ENCODE results near the gene TFG. TPM values are rescaled to one million over a fixed set of nuclear protein-coding genes. Genes with fewer than 3 reads are reported as not detected.

The TFG gene
- total and polyA plus RNA-seq, 4 donors: 46.3 to 120 (median 104) TPM

DNA sequence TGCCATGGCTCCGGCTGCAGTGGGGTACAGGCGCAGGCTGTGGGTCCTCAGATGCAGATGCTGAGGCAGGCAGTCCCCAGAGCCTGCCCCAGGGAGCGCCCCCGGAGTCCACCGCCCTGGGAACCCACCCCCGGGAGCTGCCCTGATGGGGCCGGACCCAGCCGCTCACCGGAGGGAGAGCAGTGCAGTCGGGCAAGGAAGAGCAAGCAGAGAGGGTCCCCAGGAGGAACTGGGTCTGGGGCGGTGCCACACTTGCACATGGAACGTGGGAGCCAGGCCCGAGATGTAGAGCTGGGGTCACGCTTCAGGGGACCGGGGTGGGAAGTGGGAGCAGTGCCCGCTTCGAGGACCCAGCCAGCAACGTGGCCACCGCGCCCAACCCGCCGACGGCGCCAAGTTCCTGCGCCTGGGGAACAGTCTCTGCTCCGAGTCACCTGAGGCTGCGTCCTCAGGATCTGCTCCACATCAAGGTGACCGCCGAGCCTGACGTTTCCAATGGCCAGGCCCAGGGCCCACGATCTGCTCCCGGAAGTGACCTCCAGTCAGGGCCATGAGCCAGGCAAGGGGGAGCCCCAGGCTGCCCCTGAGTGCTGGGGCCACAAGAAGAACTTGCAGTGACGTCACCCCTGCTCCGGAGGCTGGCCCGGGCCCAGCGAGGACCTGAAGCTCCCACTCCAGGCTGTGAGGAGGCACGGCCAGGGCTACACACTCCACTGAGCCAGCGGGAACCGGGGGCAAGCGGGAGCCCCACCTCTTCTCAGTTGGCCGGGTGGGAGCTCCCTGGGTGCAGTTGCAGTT, 27.0 kb upstream of the TFG start:
- H3K36me3 ChIP-seq (ENCODE audit: control insufficient read depth, insufficient read depth, low read length): no peaks in the 10 kb centered on the region
- no peaks in the 10 kb centered on the region for H3K9me3 ChIP-seq (ENCODE audit: control insufficient read depth, insufficient read depth, low read length)
- no peaks in the 10 kb centered on the region for H3K4me1 ChIP-seq (ENCODE audit: control insufficient read depth, insufficient read depth, low read length)
- H3K27ac ChIP-seq (ENCODE audit: low read depth, low read length): no peak overlapping the region
- DNase-seq (ENCODE audit: low read depth in 4 of 6, low spot score in 6 of 6): no peak
- no peak overlapping the region for H3K4me3 ChIP-seq (ENCODE audit: low read depth, low read length)
- 78% methylated on average over 41 of the region's 41 CpGs for WGBS (ENCODE audit: insufficient coverage)
- no peaks in the 10 kb centered on the region for H3K27me3 ChIP-seq (ENCODE audit: control insufficient read depth, insufficient read depth, low read length)

DNA sequence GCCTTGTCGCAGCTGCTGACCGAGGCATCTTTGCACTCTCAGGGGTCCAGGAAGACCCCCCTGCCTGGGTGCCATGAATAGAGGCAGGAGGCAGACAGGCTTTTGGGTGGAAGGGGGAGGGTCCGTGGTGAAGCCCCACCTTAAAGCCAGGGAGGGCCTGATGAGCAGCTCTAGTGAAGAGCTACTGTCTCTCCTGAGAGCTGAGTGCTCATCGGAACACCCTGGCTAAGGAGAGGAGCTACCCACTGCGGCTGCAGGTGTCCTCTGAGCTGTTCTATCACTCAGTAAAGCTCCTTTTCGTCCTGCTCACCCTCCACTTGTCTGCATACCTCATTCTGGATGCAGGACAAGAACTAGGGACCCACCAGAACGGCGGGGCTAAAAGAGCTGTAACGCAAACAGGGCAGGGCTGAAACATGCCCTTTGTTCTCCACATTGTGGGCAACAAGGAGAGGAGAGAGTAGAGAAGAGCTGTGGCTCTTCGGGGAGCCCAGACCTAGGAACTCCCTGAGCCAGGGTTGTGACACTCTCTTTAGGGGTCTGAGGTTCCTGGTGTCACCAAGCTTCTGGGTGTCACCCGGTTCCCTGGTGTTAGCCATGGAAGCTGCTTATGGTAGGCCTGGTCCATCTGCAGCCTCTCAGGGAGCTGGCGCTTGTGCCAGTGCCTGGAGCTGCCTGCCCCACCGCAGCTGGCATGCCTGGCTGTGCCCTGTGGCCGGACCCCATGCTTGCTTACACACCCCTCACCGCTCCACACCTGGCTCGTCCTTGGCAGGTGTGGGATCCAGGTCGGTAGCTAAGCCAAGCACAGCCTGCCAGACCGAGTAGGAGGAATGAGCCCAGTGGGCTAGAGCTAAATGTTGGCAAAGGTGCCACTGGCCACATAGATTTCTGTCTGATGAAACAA, 26.2 kb upstream of the TFG start:
- H3K27me3 ChIP-seq (ENCODE audit: control insufficient read depth, insufficient read depth, low read length): no peaks in the 10 kb centered on the region
- H3K27ac ChIP-seq (ENCODE audit: low read depth, low read length): no peak overlapping the region
- no peaks in the 10 kb centered on the region for H3K9me3 ChIP-seq (ENCODE audit: control insufficient read depth, insufficient read depth, low read length)
- no peaks in the 10 kb centered on the region for H3K4me1 ChIP-seq (ENCODE audit: control insufficient read depth, insufficient read depth, low read length)
- no peaks in the 10 kb centered on the region for H3K36me3 ChIP-seq (ENCODE audit: control insufficient read depth, insufficient read depth, low read length)
- no peak for DNase-seq (ENCODE audit: low read depth in 4 of 6, low spot score in 6 of 6)
- H3K4me3 ChIP-seq (ENCODE audit: low read depth, low read length): no peak overlapping the region
- 76% methylated on average over 13 of the region's 18 CpGs for WGBS (ENCODE audit: insufficient coverage)

DNA sequence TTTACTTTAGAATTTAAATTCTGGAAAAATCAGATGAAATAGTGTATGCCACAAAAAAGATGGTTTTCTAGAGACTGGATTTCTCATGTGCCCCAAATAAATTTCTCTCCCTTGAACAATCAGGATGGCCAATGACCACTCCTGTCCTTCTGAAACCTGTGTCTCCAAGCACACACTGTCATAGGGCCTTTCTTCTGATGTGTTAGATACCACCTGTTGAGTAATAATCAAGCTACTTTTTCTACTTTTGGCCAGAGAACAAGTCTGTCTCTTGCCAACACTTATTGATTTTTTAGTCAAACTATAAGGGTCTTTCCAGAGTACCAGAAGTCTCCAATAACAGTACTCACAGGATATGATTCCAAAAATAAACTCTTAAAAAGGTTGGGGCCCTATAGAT, 16.1 kb upstream of the TFG start:
- no peak for DNase-seq (ENCODE audit: low read depth in 4 of 6, low spot score in 6 of 6)
- Histone ChIP-seq H3K4me3 (ENCODE audit: low read depth, low read length) (no peak overlapping the region), H3K27ac (ENCODE audit: low read depth, low read length) (no peak overlapping the region), H3K27me3 (ENCODE audit: control insufficient read depth, insufficient read depth, low read length) (no peaks in the 10 kb centered on the region), H3K36me3 (ENCODE audit: control insufficient read depth, insufficient read depth, low read length) (no peaks in the 10 kb centered on the region), H3K4me1 (ENCODE audit: control insufficient read depth, insufficient read depth, low read length) (no peaks in the 10 kb centered on the region), H3K9me3 (ENCODE audit: control insufficient read depth, insufficient read depth, low read length) (no peaks in the 10 kb centered on the region)

GRCh38 chr3:100695696-100696095, 13.6 kb upstream of the TFG start:
- 45% methylated on average over 2 of the region's 2 CpGs for WGBS (ENCODE audit: insufficient coverage)
- Histone ChIP-seq H3K4me3 (ENCODE audit: low read depth, low read length) (no peak overlapping the region), H3K27ac (ENCODE audit: low read depth, low read length) (no peak overlapping the region), H3K9me3 (ENCODE audit: control insufficient read depth, insufficient read depth, low read length) (no peaks in the 10 kb centered on the region), H3K36me3 (ENCODE audit: control insufficient read depth, insufficient read depth, low read length) (no peaks in the 10 kb centered on the region), H3K27me3 (ENCODE audit: control insufficient read depth, insufficient read depth, low read length) (no peaks in the 10 kb centered on the region), H3K4me1 (ENCODE audit: control insufficient read depth, insufficient read depth, low read length) (no peaks in the 10 kb centered on the region)
- DNase-seq (ENCODE audit: low read depth in 4 of 6, low spot score in 6 of 6): no peak

DNA sequence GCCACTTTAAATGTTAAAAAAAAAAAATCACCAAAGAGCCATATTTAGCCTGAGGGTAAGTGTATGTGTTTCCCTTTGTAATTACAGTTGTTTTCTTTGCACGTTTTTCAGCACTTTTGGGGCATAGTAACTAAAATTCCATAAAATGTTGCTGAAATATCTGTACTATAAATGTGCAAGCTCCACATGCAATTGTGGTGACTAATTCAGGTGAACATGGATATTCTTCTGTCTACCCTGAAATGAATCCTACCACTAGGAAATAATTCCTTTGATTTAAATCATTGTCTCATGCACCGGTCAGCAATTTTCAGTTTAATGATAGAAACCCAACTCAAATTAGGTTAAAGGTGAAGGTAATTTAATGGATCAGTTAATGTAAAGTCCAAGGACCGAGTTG, 13.1 kb upstream of the TFG start:
- no CpG with 5 or more reads among the region's 3 CpGs for WGBS (ENCODE audit: insufficient coverage)
- H3K4me3 ChIP-seq (ENCODE audit: low read depth, low read length): no peak overlapping the region
- no peaks in the 10 kb centered on the region for H3K9me3 ChIP-seq (ENCODE audit: control insufficient read depth, insufficient read depth, low read length)
- H3K4me1 ChIP-seq (ENCODE audit: control insufficient read depth, insufficient read depth, low read length): no peaks in the 10 kb centered on the region
- H3K36me3 ChIP-seq (ENCODE audit: control insufficient read depth, insufficient read depth, low read length): no peaks in the 10 kb centered on the region
- no peaks in the 10 kb centered on the region for H3K27me3 ChIP-seq (ENCODE audit: control insufficient read depth, insufficient read depth, low read length)
- H3K27ac ChIP-seq (ENCODE audit: low read depth, low read length): no peak overlapping the region
- DNase-seq (ENCODE audit: low read depth in 4 of 6, low spot score in 6 of 6): no peak

DNA sequence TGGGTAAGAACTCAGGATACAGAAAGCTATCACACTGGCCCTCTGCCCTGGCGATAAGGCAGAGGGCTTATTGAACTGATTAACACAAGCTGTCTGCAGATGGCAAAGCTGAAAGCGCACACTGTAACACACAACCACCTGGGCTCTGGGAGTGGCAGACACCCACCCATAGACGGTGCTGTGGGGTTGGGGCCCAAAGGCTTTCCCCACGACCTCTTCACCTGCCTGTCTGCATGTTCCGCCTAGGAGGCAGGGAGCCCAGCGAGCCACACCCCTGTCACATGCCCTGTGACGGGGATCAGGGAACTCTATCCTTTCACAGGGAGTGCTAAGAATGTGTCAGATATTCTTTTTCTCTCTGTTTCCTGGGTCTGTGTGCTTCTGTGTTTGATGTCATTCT, 12.1 kb upstream of the TFG start:
- no peak overlapping the region for H3K4me3 ChIP-seq (ENCODE audit: low read depth, low read length)
- no peaks in the 10 kb centered on the region for H3K4me1 ChIP-seq (ENCODE audit: control insufficient read depth, insufficient read depth, low read length)
- H3K27me3 ChIP-seq (ENCODE audit: control insufficient read depth, insufficient read depth, low read length): no peaks in the 10 kb centered on the region
- H3K27ac ChIP-seq (ENCODE audit: low read depth, low read length): no peak overlapping the region
- 100% methylated on average over 2 of the region's 7 CpGs for WGBS (ENCODE audit: insufficient coverage)
- H3K36me3 ChIP-seq (ENCODE audit: control insufficient read depth, insufficient read depth, low read length): no peaks in the 10 kb centered on the region
- no peak for DNase-seq (ENCODE audit: low read depth in 4 of 6, low spot score in 6 of 6)
- no peaks in the 10 kb centered on the region for H3K9me3 ChIP-seq (ENCODE audit: control insufficient read depth, insufficient read depth, low read length)

GRCh38 chr3:100697723-100698285, 11.5 kb upstream of the TFG start:
- Histone ChIP-seq H3K36me3 (ENCODE audit: control insufficient read depth, insufficient read depth, low read length) (no peaks in the 10 kb centered on the region), H3K9me3 (ENCODE audit: control insufficient read depth, insufficient read depth, low read length) (no peaks in the 10 kb centered on the region), H3K27ac (ENCODE audit: low read depth, low read length) (no peak overlapping the region), H3K4me1 (ENCODE audit: control insufficient read depth, insufficient read depth, low read length) (no peaks in the 10 kb centered on the region), H3K27me3 (ENCODE audit: control insufficient read depth, insufficient read depth, low read length) (no peaks in the 10 kb centered on the region), H3K4me3 (ENCODE audit: low read depth, low read length) (no peak overlapping the region)
- 95% methylated on average over 3 of the region's 5 CpGs for WGBS (ENCODE audit: insufficient coverage)
- DNase-seq (ENCODE audit: low read depth in 4 of 6, low spot score in 6 of 6): no peak

DNA sequence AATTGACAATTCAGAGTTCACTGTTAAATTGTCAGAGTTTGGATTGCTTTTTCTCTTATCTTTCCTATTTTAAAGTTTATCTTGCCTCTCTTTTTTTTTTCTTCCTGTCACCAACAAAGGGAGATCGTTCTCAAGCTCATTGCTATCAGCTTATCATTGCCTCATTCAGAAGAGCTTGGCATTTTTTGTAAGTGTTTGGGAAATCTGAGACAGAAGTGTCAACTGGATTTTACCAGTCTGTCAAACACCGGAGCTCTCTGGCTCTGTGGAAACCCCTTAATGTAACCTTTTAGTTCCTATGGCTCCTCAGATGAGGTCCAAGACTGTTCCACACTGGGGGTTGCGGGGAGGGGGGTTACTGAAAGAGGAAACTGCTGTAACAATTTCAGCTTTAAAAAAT, 10.6 kb upstream of the TFG start:
- no peaks in the 10 kb centered on the region for H3K36me3 ChIP-seq (ENCODE audit: control insufficient read depth, insufficient read depth, low read length)
- H3K4me3 ChIP-seq (ENCODE audit: low read depth, low read length): no peak overlapping the region
- no peak for DNase-seq (ENCODE audit: low read depth in 4 of 6, low spot score in 6 of 6)
- 100% methylated on average over 1 of the region's 3 CpGs for WGBS (ENCODE audit: insufficient coverage)
- H3K27ac ChIP-seq (ENCODE audit: low read depth, low read length): no peak overlapping the region
- no peaks in the 10 kb centered on the region for H3K9me3 ChIP-seq (ENCODE audit: control insufficient read depth, insufficient read depth, low read length)
- H3K27me3 ChIP-seq (ENCODE audit: control insufficient read depth, insufficient read depth, low read length): peaks cover under 1% of the 10 kb centered on the region
- no peaks in the 10 kb centered on the region for H3K4me1 ChIP-seq (ENCODE audit: control insufficient read depth, insufficient read depth, low read length)

- no peaks in the 10 kb centered on the region for H3K4me1 ChIP-seq (ENCODE audit: control insufficient read depth, insufficient read depth, low read length)
- no peaks in the 10 kb centered on the region for H3K36me3 ChIP-seq (ENCODE audit: control insufficient read depth, insufficient read depth, low read length)
- no peak overlapping the region for H3K4me3 ChIP-seq (ENCODE audit: low read depth, low read length)
- H3K9me3 ChIP-seq (ENCODE audit: control insufficient read depth, insufficient read depth, low read length): no peaks in the 10 kb centered on the region
- H3K27ac ChIP-seq (ENCODE audit: low read depth, low read length): no peak overlapping the region
- no CpG with 5 or more reads among the region's 5 CpGs for WGBS (ENCODE audit: insufficient coverage)
- peaks cover 5% of the 10 kb centered on the region for H3K27me3 ChIP-seq (ENCODE audit: control insufficient read depth, insufficient read depth, low read length)
- DNase-seq (ENCODE audit: low read depth in 4 of 6, low spot score in 6 of 6): no peak
These were observed 8.6 kb upstream of the TFG start for GRCh38 chr3:100700708-100701107.

Measured in spinal cord (tissue), 10 donors.